Panc1 (cell line): Measurements from ENCODE around the gene C19orf25.

Source experiments
- REST ChIP-seq, 2 experiments: IDR thresholded peaks; 2 replicates each; pipeline ENCODE4 v1.6.1; 2011 to 2012; ENCODE audit warnings: low read depth in 2 of 2, control low read depth in 1 of 2, low read length in 1 of 2, mild to moderate bottlenecking in 1 of 2, moderate library complexity in 1 of 2; ENCODE audit not compliant: insufficient read depth in 1 of 2
- SIN3A ChIP-seq: IDR thresholded peaks from 2 replicates; pipeline ENCODE4 v1.6.1; 2012; ENCODE audit warnings: low read depth, mild to moderate bottlenecking, low read length, moderate library complexity, borderline replicate concordance; ENCODE audit not compliant: insufficient read depth
- TF ChIP-seq, protein P1 (sequence below): fragments of 450-650 bp; IDR thresholded peaks from 2 replicates; pipeline ENCODE4 v1.5.1; 2017; ENCODE audit warnings: mild to moderate bottlenecking

DNA sequence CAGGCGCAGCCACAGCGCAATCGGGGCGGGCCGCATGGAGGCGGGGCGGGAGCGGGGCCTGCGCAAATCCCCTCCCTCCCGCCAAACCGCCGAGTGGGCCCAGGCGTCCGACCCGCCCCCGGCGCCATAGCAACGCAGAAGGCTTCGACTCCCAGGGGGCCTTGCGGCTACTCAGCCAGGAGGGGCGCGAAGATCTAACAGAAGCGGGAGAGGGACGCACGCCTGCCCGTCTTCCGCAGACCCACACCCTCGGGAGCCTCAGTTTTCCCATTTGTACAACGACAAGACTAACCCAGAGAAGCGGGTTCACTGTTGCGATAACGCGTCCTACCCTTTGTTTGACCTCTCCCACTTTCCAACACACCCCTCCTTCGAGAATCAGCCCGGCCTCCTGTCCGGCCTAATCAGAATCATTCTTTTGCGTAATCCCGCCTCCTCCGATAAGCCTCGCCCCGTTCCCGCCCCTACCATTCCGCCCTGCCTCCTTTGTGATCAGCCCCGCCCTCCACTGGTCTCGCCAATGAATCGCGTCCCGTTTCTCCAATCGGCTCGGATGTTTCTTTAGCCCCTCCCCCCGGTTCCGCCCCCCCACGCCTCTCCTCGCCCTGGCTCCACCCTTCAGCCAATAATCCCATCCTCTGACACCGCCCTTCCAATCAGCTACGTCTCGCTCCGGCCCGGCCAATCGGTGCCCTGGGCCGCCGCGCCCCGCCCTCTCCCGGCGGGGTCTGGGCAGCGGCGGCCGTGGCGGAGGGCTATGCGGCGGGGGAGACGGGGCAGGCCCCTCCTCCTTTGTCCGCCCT lies 11.5 kb upstream of the C19orf25 start, which contains the start of gene PCSK4:
- TF ChIP-seq, protein P1, sequence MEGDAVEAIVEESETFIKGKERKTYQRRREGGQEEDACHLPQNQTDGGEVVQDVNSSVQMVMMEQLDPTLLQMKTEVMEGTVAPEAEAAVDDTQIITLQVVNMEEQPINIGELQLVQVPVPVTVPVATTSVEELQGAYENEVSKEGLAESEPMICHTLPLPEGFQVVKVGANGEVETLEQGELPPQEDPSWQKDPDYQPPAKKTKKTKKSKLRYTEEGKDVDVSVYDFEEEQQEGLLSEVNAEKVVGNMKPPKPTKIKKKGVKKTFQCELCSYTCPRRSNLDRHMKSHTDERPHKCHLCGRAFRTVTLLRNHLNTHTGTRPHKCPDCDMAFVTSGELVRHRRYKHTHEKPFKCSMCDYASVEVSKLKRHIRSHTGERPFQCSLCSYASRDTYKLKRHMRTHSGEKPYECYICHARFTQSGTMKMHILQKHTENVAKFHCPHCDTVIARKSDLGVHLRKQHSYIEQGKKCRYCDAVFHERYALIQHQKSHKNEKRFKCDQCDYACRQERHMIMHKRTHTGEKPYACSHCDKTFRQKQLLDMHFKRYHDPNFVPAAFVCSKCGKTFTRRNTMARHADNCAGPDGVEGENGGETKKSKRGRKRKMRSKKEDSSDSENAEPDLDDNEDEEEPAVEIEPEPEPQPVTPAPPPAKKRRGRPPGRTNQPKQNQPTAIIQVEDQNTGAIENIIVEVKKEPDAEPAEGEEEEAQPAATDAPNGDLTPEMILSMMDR = no peak
- TF ChIP-seq SIN3A (peak; percentile 91), REST (IDR thresholded peaks at IDR 0.05; ENCODE audit: insufficient read depth in 1 of 2, low read depth in 2 of 2, low read length in 1 of 2) (no peak)
